ENCODE results near the gene SLC20A1.

SLC20A1 gene

GRCh38 chr2:112712903-112713584 lies 67.3 kb downstream of the SLC20A1 start:
- no peak overlapping the region for H3K4me3 ChIP-seq (ENCODE audit: low read length)
- H3K9me2 ChIP-seq (replicated peaks; ENCODE audit: control insufficient read depth, low read length), result no peaks in the 10 kb centered on the region
- H3K36me3 ChIP-seq (ENCODE audit: control insufficient read depth, low read length), result no peaks in the 10 kb centered on the region
- no peak overlapping the region for H3K4me2 ChIP-seq (ENCODE audit: low read length)
- H3K27me3 ChIP-seq (ENCODE audit: control insufficient read depth, low read length), result peaks cover 30% of the 10 kb centered on the region
- H4K20me1 ChIP-seq (ENCODE audit: control insufficient read depth, insufficient read depth, low read depth, low read length), result no peaks in the 10 kb centered on the region
- H3K27ac ChIP-seq (ENCODE audit: low read depth, low read length), result no peak overlapping the region
- H3F3A ChIP-seq (ENCODE audit: control insufficient read depth, insufficient read depth), result no peaks in the 10 kb centered on the region
- H3K9me3 ChIP-seq (ENCODE audit: control insufficient read depth, insufficient read depth, low read length), result no peaks in the 10 kb centered on the region
- no peak for TF ChIP-seq EZH2phosphoT487 (IDR thresholded peaks at IDR 0.05; ENCODE audit: borderline replicate concordance, low read length)
- no peak for TF ChIP-seq CTCF (IDR thresholded peaks at IDR 0.05; ENCODE audit: low read depth, low read length, poor library complexity, severe bottlenecking)
- no peaks in the 10 kb centered on the region for H3K79me2 ChIP-seq (ENCODE audit: control insufficient read depth, low read length)
- peaks cover 11% of the 10 kb centered on the region for H3K4me1 ChIP-seq (ENCODE audit: control insufficient read depth, low read length)
